Keratinocyte (primary cell): Measurements from ENCODE around the gene PPP2R5A. TPM values are rescaled to one million over a fixed set of nuclear protein-coding genes. Genes with fewer than 3 reads are reported as not detected.

Experiments used
- DNase-seq: peaks from one replicate; pipeline ENCODE4 v3.0.0-alpha.2; 2011; ENCODE audit warnings: low read depth, missing footprints, low spot score
- FAIRE-seq: peaks from 2 replicates; lab custom pipeline; 2011; peaks lifted over from hg19 to GRCh38; lab: Jason Lieb, UNC
- H2AFZ ChIP-seq: 2 replicates; pipeline ENCODE4 v1.6.0; 2012; ENCODE audit warnings: low read length, control low read depth, inconsistent platforms; ENCODE audit not compliant: control insufficient read depth
- H3K27ac ChIP-seq: 2 replicates; pipeline ENCODE4 v1.5.1; 2011; ENCODE audit warnings: low read length; ENCODE audit not compliant: control insufficient read depth, insufficient read depth
- H3K27me3 ChIP-seq: 3 replicates; pipeline ENCODE4 v1.6.0; 2011; ENCODE audit warnings: low read length; ENCODE audit not compliant: control insufficient read depth, insufficient read depth; ENCODE audit errors: extremely low read depth
- H3K36me3 ChIP-seq, 2 experiments: 2 replicates in 1 of 2; 3 replicates in 1 of 2; pipeline ENCODE4 v1.5.1; 2011; ENCODE audit warnings: low read length in 2 of 2, mild to moderate bottlenecking in 1 of 2; ENCODE audit not compliant: control insufficient read depth in 2 of 2, insufficient read depth in 2 of 2; ENCODE audit errors: extremely low read depth in 1 of 2
- H3K4me1 ChIP-seq: 3 replicates; pipeline ENCODE4 v1.5.1; 2011; ENCODE audit warnings: low read length; ENCODE audit not compliant: control insufficient read depth, insufficient read depth; ENCODE audit errors: extremely low read depth
- H3K4me2 ChIP-seq: 3 replicates; pipeline ENCODE4 v1.6.0; 2011; ENCODE audit warnings: low read depth, low read length; ENCODE audit not compliant: control insufficient read depth, insufficient read depth; ENCODE audit errors: extremely low read depth
- H3K4me3 ChIP-seq, 3 experiments: fragments of 200-600 bp in 1 of 3; sonication (generic) in 1 of 3; 2 replicates in 2 of 3; 3 replicates in 1 of 3; pipeline ENCODE4 v1.5.1; 2011 to 2016; ENCODE audit warnings: low read length in 3 of 3, mild to moderate bottlenecking in 3 of 3, control low read depth in 2 of 3, inconsistent platforms in 1 of 3, low read depth in 1 of 3, mixed read lengths in 1 of 3, mixed run types in 1 of 3, moderate library complexity in 1 of 3; ENCODE audit not compliant: control insufficient read depth in 2 of 3, insufficient read depth in 2 of 3; ENCODE audit errors: extremely low read depth in 1 of 3
- H3K79me2 ChIP-seq: 2 replicates; pipeline ENCODE4 v1.6.0; 2012; ENCODE audit warnings: low read length; ENCODE audit not compliant: control insufficient read depth, insufficient read depth
- H3K9ac ChIP-seq: 3 replicates; pipeline ENCODE4 v1.6.0; 2011; ENCODE audit warnings: low read length; ENCODE audit not compliant: control insufficient read depth, insufficient read depth; ENCODE audit errors: extremely low read depth
- H3K9me1 ChIP-seq: 3 replicates; pipeline ENCODE4 v1.6.0; 2011; ENCODE audit warnings: low read length; ENCODE audit not compliant: control insufficient read depth, insufficient read depth; ENCODE audit errors: extremely low read depth
- H3K9me3 ChIP-seq: 2 replicates; pipeline ENCODE4 v1.5.1; 2012; ENCODE audit warnings: low read depth, low read length; ENCODE audit not compliant: control insufficient read depth
- H4K20me1 ChIP-seq: 3 replicates; pipeline ENCODE4 v1.6.0; 2011; ENCODE audit warnings: low read length; ENCODE audit not compliant: control insufficient read depth, insufficient read depth; ENCODE audit errors: extremely low read depth
- EZH2 ChIP-seq: IDR thresholded peaks from one replicate; pipeline ENCODE4 v1.6.1; 2012; ENCODE audit warnings: inconsistent platforms, mild to moderate bottlenecking, low read length, moderate library complexity
- dilution Hi-C: fragments of 300-500 bp; cut with MboI; formaldehyde crosslinking; loops from one replicate; pipeline ENCODE4 v1.7.0; 2020; ENCODE audit warnings: low sequenced_read_pairs; ENCODE audit not compliant: extremely low pct_ligation_motif_present
- polyA plus RNA-seq, 5 experiments: library from polyadenylated mRNA; depleted of rRNA in 3 of 5; stranded (reverse) in 3 of 5; stranded (forward) in 1 of 5; unstranded in 1 of 5; fragments of >200 nt; gene quantifications; 1 replicate in 1 of 5; 2 replicates in 3 of 5; 3 replicates in 1 of 5; pipeline versions ENCODE4 v1.2.1 to v1.2.3, GENCODE V29; 2011 to 2012; ENCODE audit warnings: missing spikeins in 2 of 5, low read depth in 1 of 5, low replicate concordance in 1 of 5
- TF ChIP-seq, protein P1 (sequence below), 3 experiments: IDR thresholded peaks in 1 of 3; conservative IDR thresholded peaks in 1 of 3; optimal IDR thresholded peaks in 1 of 3; 2 replicates in 2 of 3; 3 replicates in 1 of 3; pipeline versions ENCODE3 to v1.5.1; 2011; ENCODE audit warnings: low read length in 3 of 3, mild to moderate bottlenecking in 3 of 3, moderate library complexity in 2 of 3, control low read depth in 1 of 3, inconsistent platforms in 1 of 3; ENCODE audit not compliant: insufficient read depth in 2 of 3; ENCODE audit errors: extremely low read depth in 1 of 3

The PPP2R5A gene
- polyA plus RNA-seq, 1 donor (not counting 4 experiments of a cell fraction or from before 2014, with no cell fraction given), result 26.2 TPM

DNA sequence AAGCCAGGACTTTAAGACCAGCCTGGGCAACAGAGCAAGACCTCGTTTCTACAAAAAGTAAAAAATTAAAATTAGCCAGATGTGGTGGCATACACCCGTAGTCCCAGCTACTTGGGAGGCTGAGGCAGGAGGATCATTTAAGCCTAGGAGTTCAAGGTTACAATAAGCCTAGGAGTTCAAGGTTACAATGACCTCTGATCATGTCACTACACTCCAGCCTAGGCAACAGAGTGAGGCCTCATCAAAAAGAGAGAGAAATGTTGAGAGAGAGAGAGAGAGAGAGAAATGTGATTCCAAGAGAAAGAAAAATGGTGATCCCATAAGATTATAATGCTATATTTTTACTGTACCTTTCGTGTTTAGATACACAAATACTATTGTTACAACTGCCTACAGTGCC, 69.3 kb downstream of the PPP2R5A start:
- dilution Hi-C loops, result no loop called here
- Histone ChIP-seq H3K4me2 (no peak overlapping the region), H3K4me1 (no peaks in the 10 kb centered on the region), H3K36me3 (peaks cover 0 to 13% of the 10 kb centered on the region in 2 experiments), H3K79me2 (no peaks in the 10 kb centered on the region), H4K20me1 (no peaks in the 10 kb centered on the region), H3K27me3 (no peaks in the 10 kb centered on the region), H2AFZ (no peak overlapping the region), H3K9ac (no peak overlapping the region), H3K27ac (no peak overlapping the region), H3K9me1 (no peaks in the 10 kb centered on the region), H3K9me3 (no peaks in the 10 kb centered on the region), H3K4me3 (no peak overlapping the region)
- no peak for FAIRE-seq
- no peak for TF ChIP-seq EZH2
- TF ChIP-seq, protein P1, sequence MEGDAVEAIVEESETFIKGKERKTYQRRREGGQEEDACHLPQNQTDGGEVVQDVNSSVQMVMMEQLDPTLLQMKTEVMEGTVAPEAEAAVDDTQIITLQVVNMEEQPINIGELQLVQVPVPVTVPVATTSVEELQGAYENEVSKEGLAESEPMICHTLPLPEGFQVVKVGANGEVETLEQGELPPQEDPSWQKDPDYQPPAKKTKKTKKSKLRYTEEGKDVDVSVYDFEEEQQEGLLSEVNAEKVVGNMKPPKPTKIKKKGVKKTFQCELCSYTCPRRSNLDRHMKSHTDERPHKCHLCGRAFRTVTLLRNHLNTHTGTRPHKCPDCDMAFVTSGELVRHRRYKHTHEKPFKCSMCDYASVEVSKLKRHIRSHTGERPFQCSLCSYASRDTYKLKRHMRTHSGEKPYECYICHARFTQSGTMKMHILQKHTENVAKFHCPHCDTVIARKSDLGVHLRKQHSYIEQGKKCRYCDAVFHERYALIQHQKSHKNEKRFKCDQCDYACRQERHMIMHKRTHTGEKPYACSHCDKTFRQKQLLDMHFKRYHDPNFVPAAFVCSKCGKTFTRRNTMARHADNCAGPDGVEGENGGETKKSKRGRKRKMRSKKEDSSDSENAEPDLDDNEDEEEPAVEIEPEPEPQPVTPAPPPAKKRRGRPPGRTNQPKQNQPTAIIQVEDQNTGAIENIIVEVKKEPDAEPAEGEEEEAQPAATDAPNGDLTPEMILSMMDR (optimal IDR thresholded peaks at IDR 0.05 in 1 of 3, IDR thresholded peaks at IDR 0.05 in 1 of 3, conservative IDR thresholded peaks at IDR 0.05 in 1 of 3; ENCODE audit: extremely low read depth in 1 of 3, insufficient read depth in 2 of 3, low read length in 3 of 3), result no peak
- DNase-seq, result no peak

DNA sequence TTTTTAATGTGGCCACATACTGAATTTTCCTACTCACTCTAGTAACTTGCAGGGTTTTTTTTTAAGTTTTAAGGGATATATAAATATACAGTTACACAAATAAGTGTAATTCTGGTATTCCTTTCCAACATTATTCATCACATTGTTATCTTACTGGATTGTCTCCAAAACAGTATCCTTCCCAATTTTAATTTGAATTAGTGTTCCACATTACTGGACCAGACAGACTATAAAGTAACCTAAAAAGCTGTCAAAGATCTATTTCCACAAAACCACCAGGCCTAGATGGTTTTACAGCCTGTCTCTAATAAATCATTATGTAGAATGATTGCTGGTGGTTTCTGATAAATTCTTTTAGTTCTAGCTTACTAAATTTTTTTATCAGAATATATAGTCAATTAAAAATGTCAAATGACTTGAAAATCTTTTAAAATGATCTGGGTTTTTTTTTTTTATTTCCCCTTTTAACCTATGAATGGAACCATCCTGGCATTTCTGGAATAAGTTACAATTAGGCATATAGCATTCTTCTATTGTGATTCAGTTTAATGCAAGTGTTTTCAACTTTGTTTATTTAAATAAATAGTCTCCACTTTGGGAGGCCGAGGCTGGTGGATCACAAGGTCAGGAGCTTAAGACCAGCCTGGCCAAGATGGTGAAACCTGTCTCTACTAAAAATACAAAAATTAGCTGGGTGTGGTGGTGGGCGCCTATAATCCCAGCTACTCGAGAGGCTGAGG, 70.2 kb downstream of the PPP2R5A start:
- Histone ChIP-seq H3K79me2 (no peaks in the 10 kb centered on the region), H3K9me1 (no peaks in the 10 kb centered on the region), H3K4me1 (no peaks in the 10 kb centered on the region), H3K27me3 (no peaks in the 10 kb centered on the region), H3K9ac (no peak overlapping the region), H3K9me3 (no peaks in the 10 kb centered on the region), H3K4me3 (no peak overlapping the region), H2AFZ (no peak overlapping the region), H3K4me2 (no peak overlapping the region), H3K36me3 (peaks cover 0 to 14% of the 10 kb centered on the region in 2 experiments), H3K27ac (no peak overlapping the region), H4K20me1 (no peaks in the 10 kb centered on the region)
- dilution Hi-C loops, result no loop called here
- FAIRE-seq, result no peak
- no peak for DNase-seq
- TF ChIP-seq, protein P1 (optimal IDR thresholded peaks at IDR 0.05 in 1 of 3, IDR thresholded peaks at IDR 0.05 in 1 of 3, conservative IDR thresholded peaks at IDR 0.05 in 1 of 3; ENCODE audit: extremely low read depth in 1 of 3, insufficient read depth in 2 of 3, low read length in 3 of 3), result no peak
- no peak for TF ChIP-seq EZH2
